ENCODE results near the gene SLC35A5. TPM values are rescaled to one million over a fixed set of nuclear protein-coding genes. Genes with fewer than 3 reads are reported as not detected.

Gene SLC35A5
- total and polyA plus RNA-seq, 8 donors = 42.6 to 64.2 (median 59.3) TPM

- peaks cover 0 to 11% of the 10 kb centered on the region in 2 donors for H3K4me1 ChIP-seq
- no peak for DNase-seq
- H3K9me3 ChIP-seq = no peaks in the 10 kb centered on the region
- H3K36me3 ChIP-seq = no peaks in the 10 kb centered on the region
- no peak overlapping the region for H3K27ac ChIP-seq
- H3K27me3 ChIP-seq = no peaks in the 10 kb centered on the region
- intact Hi-C loops (cut with DNase I) = loop anchor here in 1 of 2 donors (10.0 kb wide), 1 partner anchor 351 kb away; no protein-coding TSS in a partner anchor
- TF ChIP-seq, protein P1, sequence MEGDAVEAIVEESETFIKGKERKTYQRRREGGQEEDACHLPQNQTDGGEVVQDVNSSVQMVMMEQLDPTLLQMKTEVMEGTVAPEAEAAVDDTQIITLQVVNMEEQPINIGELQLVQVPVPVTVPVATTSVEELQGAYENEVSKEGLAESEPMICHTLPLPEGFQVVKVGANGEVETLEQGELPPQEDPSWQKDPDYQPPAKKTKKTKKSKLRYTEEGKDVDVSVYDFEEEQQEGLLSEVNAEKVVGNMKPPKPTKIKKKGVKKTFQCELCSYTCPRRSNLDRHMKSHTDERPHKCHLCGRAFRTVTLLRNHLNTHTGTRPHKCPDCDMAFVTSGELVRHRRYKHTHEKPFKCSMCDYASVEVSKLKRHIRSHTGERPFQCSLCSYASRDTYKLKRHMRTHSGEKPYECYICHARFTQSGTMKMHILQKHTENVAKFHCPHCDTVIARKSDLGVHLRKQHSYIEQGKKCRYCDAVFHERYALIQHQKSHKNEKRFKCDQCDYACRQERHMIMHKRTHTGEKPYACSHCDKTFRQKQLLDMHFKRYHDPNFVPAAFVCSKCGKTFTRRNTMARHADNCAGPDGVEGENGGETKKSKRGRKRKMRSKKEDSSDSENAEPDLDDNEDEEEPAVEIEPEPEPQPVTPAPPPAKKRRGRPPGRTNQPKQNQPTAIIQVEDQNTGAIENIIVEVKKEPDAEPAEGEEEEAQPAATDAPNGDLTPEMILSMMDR (IDR thresholded peaks at IDR 0.05) = no peak
- H3K4me3 ChIP-seq = no peak overlapping the region
- ATAC-seq = no peak
Observed at GRCh38 chr3:112633757-112634156, 71.9 kb downstream of the SLC35A5 start.

- no peaks in the 10 kb centered on the region for H3K36me3 ChIP-seq
- H3K9me3 ChIP-seq = no peaks in the 10 kb centered on the region
- ATAC-seq = no peak
- no peak for DNase-seq
- peaks cover 0 to 11% of the 10 kb centered on the region in 2 donors for H3K4me1 ChIP-seq
- TF ChIP-seq, protein P1 (IDR thresholded peaks at IDR 0.05) = no peak
- H3K27ac ChIP-seq = peak overlapping the region in 1 of 2 donors; percentile 39
- no peak overlapping the region for H3K4me3 ChIP-seq
- H3K27me3 ChIP-seq = no peaks in the 10 kb centered on the region
- intact Hi-C loops (cut with DNase I) = loop anchor here in 1 of 2 donors (10.0 kb wide), 1 partner anchor 350 kb away; no protein-coding TSS in a partner anchor
Observed at GRCh38 chr3:112634786-112635541, 73.1 kb downstream of the SLC35A5 start.

Other genes starting within 250 kb of the SLC35A5 start
- 1 to 10 TPM; 6.6 to 7.9 TPM for gene CD200, start 228.9 kb upstream of the SLC35A5 start, total RNA-seq
- gene CD200, start 228.9 kb upstream of the SLC35A5 start, polyA plus RNA-seq (ENCODE audit: insufficient read length in 6 of 6) = 10 to 100 TPM; 47.4 to 58.0 (median 50.9) TPM
- 1 to 10 TPM in 1 of 2 donors, under 1 TPM in 1; 0.15 to 1.6 TPM for gene BTLA, start 62.6 kb upstream of the SLC35A5 start, total RNA-seq
- under 1 TPM; 0.14 to 0.82 (median 0.43) TPM for gene BTLA, start 62.6 kb upstream of the SLC35A5 start, polyA plus RNA-seq (ENCODE audit: insufficient read length in 6 of 6)
- gene ATG3, start 83 bp upstream of the SLC35A5 start, total RNA-seq = 10 to 100 TPM; 49.7 to 73.1 TPM
- gene ATG3, start 83 bp upstream of the SLC35A5 start, polyA plus RNA-seq (ENCODE audit: insufficient read length in 6 of 6) = 10 to 100 TPM; 36.6 to 44.2 (median 41.8) TPM
- gene CCDC80, start 79.1 kb downstream of the SLC35A5 start, total RNA-seq = 100 to 1,000 TPM; 154 to 247 TPM
- 100 to 1,000 TPM in 1 of 6 donors, 10 to 100 TPM in 5; 42.7 to 113 (median 64.9) TPM for gene CCDC80, start 79.1 kb downstream of the SLC35A5 start, polyA plus RNA-seq (ENCODE audit: insufficient read length in 6 of 6)

Data from left lung (tissue), 10 donors.